ENCODE measurements around the gene TAS1R3. TPM values are rescaled to one million over a fixed set of nuclear protein-coding genes. Genes with fewer than 3 reads are reported as not detected.

The TAS1R3 gene
- total and polyA plus RNA-seq, 12 donors = 0.05 to 0.86 (median 0.56) TPM

DNA sequence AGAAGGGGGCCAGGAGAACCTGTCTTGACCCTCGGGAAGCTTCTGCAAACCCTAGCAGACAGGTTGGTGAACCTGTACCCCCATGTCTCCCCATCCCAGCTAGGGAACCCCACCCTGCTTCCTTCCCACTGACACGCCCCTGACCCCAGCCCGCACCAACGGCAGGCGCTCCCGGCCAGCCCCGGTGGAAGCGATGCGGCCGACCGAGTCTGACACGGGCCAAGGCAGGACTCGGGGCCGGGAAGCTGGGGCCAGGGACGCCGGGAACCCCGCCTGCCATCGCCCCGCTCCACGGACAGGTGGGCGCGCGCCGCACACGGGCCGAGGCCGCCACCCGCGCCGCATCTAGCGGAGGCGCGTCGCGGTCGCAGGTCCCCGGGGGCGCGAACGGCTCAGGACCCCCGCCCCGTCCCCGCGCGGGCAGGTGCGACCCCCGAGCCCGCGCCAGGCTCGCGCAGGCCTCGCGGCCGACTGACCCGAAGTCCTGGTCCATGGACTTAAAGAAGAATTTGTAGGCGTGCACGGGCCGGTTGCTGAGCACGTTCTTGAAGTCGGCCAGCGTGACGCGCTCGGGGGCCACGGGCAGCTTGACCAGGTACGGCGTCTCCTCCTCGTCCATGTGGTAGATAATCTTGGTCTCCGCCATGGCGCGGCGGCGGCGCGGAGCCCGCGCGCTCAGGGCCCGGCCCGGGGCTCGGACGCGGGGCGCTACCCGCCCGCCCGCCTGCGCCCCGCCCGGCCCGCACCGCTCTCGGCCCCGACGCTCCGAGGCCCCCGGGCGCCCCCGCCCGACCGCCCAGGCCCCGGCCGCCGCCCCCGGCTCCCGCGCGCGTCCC lies 17.6 kb downstream of the TAS1R3 start:
- H3K27me3 ChIP-seq = peaks cover 7% of the 10 kb centered on the region
- TF ChIP-seq, protein P1, sequence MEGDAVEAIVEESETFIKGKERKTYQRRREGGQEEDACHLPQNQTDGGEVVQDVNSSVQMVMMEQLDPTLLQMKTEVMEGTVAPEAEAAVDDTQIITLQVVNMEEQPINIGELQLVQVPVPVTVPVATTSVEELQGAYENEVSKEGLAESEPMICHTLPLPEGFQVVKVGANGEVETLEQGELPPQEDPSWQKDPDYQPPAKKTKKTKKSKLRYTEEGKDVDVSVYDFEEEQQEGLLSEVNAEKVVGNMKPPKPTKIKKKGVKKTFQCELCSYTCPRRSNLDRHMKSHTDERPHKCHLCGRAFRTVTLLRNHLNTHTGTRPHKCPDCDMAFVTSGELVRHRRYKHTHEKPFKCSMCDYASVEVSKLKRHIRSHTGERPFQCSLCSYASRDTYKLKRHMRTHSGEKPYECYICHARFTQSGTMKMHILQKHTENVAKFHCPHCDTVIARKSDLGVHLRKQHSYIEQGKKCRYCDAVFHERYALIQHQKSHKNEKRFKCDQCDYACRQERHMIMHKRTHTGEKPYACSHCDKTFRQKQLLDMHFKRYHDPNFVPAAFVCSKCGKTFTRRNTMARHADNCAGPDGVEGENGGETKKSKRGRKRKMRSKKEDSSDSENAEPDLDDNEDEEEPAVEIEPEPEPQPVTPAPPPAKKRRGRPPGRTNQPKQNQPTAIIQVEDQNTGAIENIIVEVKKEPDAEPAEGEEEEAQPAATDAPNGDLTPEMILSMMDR (IDR thresholded peaks at IDR 0.05) = no peak
- no peak for TF ChIP-seq POLR2A (IDR thresholded peaks at IDR 0.05)
- H3K9me3 ChIP-seq (replicated peaks in 1 of 3) = no peaks in the 10 kb centered on the region
- H3K4me3 ChIP-seq = peak overlapping the region; percentile 35 to 98 (median 48)
- H3K27ac ChIP-seq = peak overlapping the region; percentile 60 to 95 (median 75)
- no peaks in the 10 kb centered on the region for H3K36me3 ChIP-seq (replicated peaks in 1 of 2)
- 0 to 1% methylated on average over 91 to 109 of the region's 109 CpGs; no CpG with 5 or more reads in 2 of the 4 donors for WGBS, 4 donors
- intact Hi-C loops (cut with DNase I) = no loop called here
- peaks cover 42 to 43% of the 10 kb centered on the region in 2 donors for H3K4me1 ChIP-seq (replicated peaks in 1 of 2)
- DNase-seq = peak in 4 of 7 donors; percentile 68 to 82 (median 72)

DNA sequence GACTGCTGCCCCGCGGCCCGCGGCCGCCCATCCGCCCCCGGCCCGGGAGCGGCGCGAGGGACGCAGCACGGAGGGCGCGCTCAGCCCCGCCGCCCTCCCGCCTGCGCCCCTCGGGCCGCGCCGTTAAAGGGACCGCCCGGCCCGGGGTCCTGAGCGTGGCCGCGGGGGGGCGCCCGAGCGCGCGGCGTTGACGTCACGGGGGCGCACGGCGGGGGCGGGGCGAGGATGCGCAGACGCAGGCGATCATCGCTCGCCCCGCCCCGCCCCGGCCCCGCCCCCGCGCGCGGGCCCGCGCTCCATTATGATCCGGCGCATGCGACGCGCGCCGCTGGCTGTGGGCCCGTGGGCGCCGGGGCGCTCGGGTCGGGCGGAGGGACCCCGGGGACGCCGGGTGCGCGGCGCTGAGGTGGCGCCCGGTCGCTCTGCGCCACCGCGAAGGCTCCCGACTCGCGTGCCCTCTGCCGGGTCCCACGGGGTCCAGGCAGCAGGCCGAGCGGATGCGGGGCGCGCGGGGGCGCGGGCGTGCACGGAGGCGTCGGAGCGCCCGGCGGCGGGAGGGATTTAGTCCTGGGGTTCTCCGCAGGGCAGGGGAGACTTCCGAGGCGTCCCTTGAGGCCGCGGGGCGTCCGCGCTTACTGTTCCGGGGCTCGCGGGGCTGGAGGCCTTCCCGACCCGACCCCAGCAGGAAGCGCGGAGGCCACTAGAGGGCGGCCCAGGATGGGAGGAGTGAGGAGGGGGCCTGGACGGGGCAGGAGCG lies 18.4 kb downstream of the TAS1R3 start, which contains the start of gene DVL1:
TSS of gene DVL1 (minus strand) at position 163 of the 757 bp plus-strand sequence. CDS start 353 bp downstream, outside the sequence.
- Histone ChIP-seq H3K4me3 (peak within 1 kb of the TSS; percentile 35 to 98 (median 52)), H3K27me3 (peaks cover 15% of the 10 kb centered on the region), H3K36me3 (replicated peaks in 1 of 2) (no peaks in the 10 kb centered on the region), H3K9me3 (replicated peaks in 1 of 3) (no peaks in the 10 kb centered on the region), H3K4me1 (replicated peaks in 1 of 2) (peaks cover 39 to 42% of the 10 kb centered on the region in 2 donors), H3K27ac (peak within 1 kb of the TSS; percentile 60 to 95 (median 75))
- intact Hi-C loops (cut with DNase I) = no loop called here
- TF ChIP-seq POLR2A (IDR thresholded peaks at IDR 0.05) = peak; percentile 38 to 51
- TF ChIP-seq, protein P1 (IDR thresholded peaks at IDR 0.05) = peak; percentile 5 to 61 (median 38)
- peak in 4 of 7 donors; percentile 59 to 72 (median 64) for DNase-seq
- 0 to 1% (median 1%) methylated on average over 42 to 115 of the region's 122 CpGs; no CpG with 5 or more reads in 1 of the 4 donors for WGBS, 4 donors

DNA sequence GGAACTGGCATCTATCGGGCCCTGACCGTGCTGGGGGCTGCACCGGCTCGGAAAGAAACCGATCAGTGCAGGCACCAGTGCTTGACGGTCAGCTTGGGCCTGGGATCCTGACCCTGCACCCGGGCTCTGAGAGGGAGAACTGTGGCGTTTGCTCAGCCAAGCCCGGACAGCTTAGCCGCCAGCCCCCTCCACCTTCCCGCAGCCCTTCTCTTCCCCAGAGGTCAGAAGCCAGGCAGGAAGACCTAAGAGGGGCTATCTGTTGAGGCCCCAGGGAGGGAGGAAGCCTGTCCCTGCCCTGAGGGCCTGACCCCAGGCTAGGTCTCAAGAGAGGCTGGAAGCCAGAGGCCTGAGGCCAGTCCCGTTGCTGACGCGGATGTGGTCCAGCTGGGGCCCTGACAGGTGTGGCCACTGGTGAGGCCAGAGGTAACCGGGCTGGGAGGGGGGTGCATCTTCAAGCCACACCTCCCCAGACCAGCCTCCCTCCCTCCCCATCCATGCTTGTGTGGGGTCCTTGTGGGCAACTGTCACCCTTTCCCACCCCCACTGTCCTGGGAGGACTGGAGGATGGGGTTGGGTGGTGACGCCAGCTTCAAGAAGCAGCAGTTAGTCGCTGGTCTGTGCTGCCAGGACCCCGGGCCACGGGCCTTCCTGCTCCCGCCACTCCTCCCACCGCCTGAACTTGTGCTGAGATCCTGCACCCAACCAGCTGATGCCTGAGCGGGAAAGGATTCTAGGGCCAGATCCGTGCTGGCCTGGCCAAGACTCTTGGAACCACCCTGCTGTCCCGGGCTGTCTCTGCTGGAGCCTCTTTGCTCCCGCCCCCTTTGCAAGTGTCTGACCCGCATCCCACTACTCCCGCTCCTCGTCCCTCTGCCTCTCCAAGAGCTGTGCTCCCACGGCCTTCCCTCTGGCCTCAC lies 20.7 kb downstream of the TAS1R3 start:
- Histone ChIP-seq H3K4me3 (no peak overlapping the region), H3K4me1 (replicated peaks in 1 of 2) (peaks cover 19 to 20% of the 10 kb centered on the region in 2 donors)

More for the DNA sequence above, 20.7 kb downstream of the TAS1R3 start:
- no peak for DNase-seq
- intact Hi-C loops (cut with DNase I) = no loop called here
- TF ChIP-seq POLR2A (IDR thresholded peaks at IDR 0.05) = no peak
- TF ChIP-seq, protein P1 (IDR thresholded peaks at IDR 0.05) = no peak
- Histone ChIP-seq H3K27ac (peak overlapping the region in 2 of 5 donors; percentile 35 to 45), H3K9me3 (replicated peaks in 1 of 3) (no peaks in the 10 kb centered on the region), H3K36me3 (replicated peaks in 1 of 2) (no peaks in the 10 kb centered on the region), H3K27me3 (peaks cover 20% of the 10 kb centered on the region)
- 64 to 71% (median 66%) methylated on average over 12 to 29 of the region's 29 CpGs for WGBS, 4 donors

Measured in adrenal gland (tissue), 12 donors.